HepG2 (cell line): ENCODE measurements around the gene ZNF511. TPM values are rescaled to one million over a fixed set of nuclear protein-coding genes. Genes with fewer than 3 reads are reported as not detected.

ENCODE experiments used
- ARID5B ChIP-seq: IDR thresholded peaks from 2 replicates; pipeline ENCODE4 v1.4.0; 2020; ENCODE audit warnings: mild to moderate bottlenecking, missing genetic modification reagents
- DRAP1 ChIP-seq: IDR thresholded peaks from 2 replicates; pipeline ENCODE4 v1.6.1; 2016; ENCODE audit warnings: missing genetic modification reagents, missing compliant biosample characterization
- HOXA3 ChIP-seq: sonication (generic); formaldehyde crosslinking; IDR thresholded peaks from 2 replicates; pipeline ENCODE4 v1.5.0; 2020; ENCODE audit warnings: missing genetic modification reagents
- MAFG ChIP-seq: sonication (generic); formaldehyde crosslinking; IDR thresholded peaks from 2 replicates; pipeline ENCODE4 v1.5.1; 2020; ENCODE audit warnings: mild to moderate bottlenecking, missing genetic modification reagents
- MNT ChIP-seq: fragments of 450-650 bp; IDR thresholded peaks from 2 replicates; pipeline ENCODE4 v1.6.1; 2016
- RXRA ChIP-seq: sonication (generic); formaldehyde crosslinking; IDR thresholded peaks from 2 replicates; pipeline ENCODE4 v1.5.1; 2020; ENCODE audit warnings: missing genetic modification reagents
- SOX13 ChIP-seq, 3 experiments: fragments of 450-650 bp in 1 of 3; sonication (generic) in 1 of 3; formaldehyde crosslinking in 1 of 3; IDR thresholded peaks in 2 of 3; conservative IDR thresholded peaks in 1 of 3; 2 replicates each; pipeline versions ENCODE4 v1.5.0 to v1.6.1; 2016 to 2020; ENCODE audit warnings: antibody characterized with exemption in 1 of 3, mild to moderate bottlenecking in 1 of 3, missing compliant biosample characterization in 1 of 3, missing genetic modification reagents in 1 of 3, moderate library complexity in 1 of 3
- SOX6 ChIP-seq, 2 experiments: fragments of 450-650 bp in 1 of 2; sonication (generic) in 1 of 2; formaldehyde crosslinking in 1 of 2; IDR thresholded peaks; 2 replicates each; pipeline versions ENCODE4 v1.4.0 to v1.6.1; 2017 to 2020; ENCODE audit warnings: antibody characterized with exemption in 1 of 2, mild to moderate bottlenecking in 1 of 2, missing genetic modification reagents in 1 of 2
- TCF7 ChIP-seq: sonication (generic); IDR thresholded peaks from 2 replicates; pipeline ENCODE4 v1.6.1; 2016; ENCODE audit warnings: antibody characterized with exemption, low read depth
- TCF7L2 ChIP-seq: IDR thresholded peaks from 2 replicates; pipeline ENCODE4 v1.6.1; 2011; ENCODE audit warnings: mild to moderate bottlenecking, low read depth, low read length, moderate library complexity
- TFDP1 ChIP-seq: IDR thresholded peaks from 2 replicates; pipeline ENCODE4 v1.6.1; 2016; ENCODE audit warnings: missing compliant biosample characterization, missing genetic modification reagents, borderline replicate concordance
- ZNF281 ChIP-seq: sonication (generic); formaldehyde crosslinking; IDR thresholded peaks from 2 replicates; pipeline ENCODE4 v1.4.0; 2020; ENCODE audit warnings: missing genetic modification reagents, borderline replicate concordance
- ZNF7 ChIP-seq: IDR thresholded peaks from 2 replicates; pipeline ENCODE4 v1.6.1; 2016; ENCODE audit warnings: missing biosample characterization, missing genetic modification reagents
- ZNF788 ChIP-seq: sonication (generic); formaldehyde crosslinking; IDR thresholded peaks from 2 replicates; pipeline ENCODE4 v1.5.0; 2020; ENCODE audit warnings: mild to moderate bottlenecking, missing genetic modification reagents, borderline replicate concordance
- polyA plus RNA-seq, 8 experiments: library from polyadenylated mRNA; depleted of rRNA in 3 of 8; stranded (reverse) in 7 of 8; unstranded in 1 of 8; fragments of >200 nt; fragmentation: Illumina TruSeq in 4 of 8; extraction: Trizol in 4 of 8; gene quantifications; 2 replicates each; pipeline versions ENCODE4 v1.2.1 to v1.2.3, GENCODE V29; 2011 to 2016; ENCODE audit warnings: low read depth in 4 of 8, missing spikeins in 1 of 8, mixed read lengths in 1 of 8; ENCODE audit not compliant: insufficient read depth in 1 of 8
- total RNA-seq, 5 experiments: library from RNA; depleted of rRNA; stranded (reverse); fragments of >200 nt; fragmentation: Illumina TruSeq; extraction: Trizol; gene quantifications; 2 replicates each; pipeline ENCODE4 v1.2.3, GENCODE V29; 2016; ENCODE audit warnings: low read depth in 1 of 5

ZNF511 gene
- total and polyA plus RNA-seq, 2 of the 13 experiments (the other 11 are each of a cell fraction or from before 2014, with no cell fraction given): 35.6 to 66.4 TPM

GRCh38 chr10:133277993-133278576 is 30.6 kb upstream of the ZNF511 start (continued):
- TF ChIP-seq ZNF281 (CRISPR knock-in tag) (no peak), ZNF7 (CRISPR knock-in tag) (peak; percentile 58; the same call in 1 of the 2 replicates), TCF7 (peak; percentile 65; the same call in 1 of the 2 replicates), SOX6 (IDR thresholded peaks at IDR 0.05) (no peak), SOX6 (CRISPR knock-in tag; IDR thresholded peaks at IDR 0.05) (peak; percentile 92), TCF7L2 (peak; percentile 45; the same call in 1 of the 2 replicates), ARID5B (CRISPR knock-in tag) (peak; percentile 32; the same call in 1 of the 2 replicates), MNT (no peak), TFDP1 (CRISPR knock-in tag) (peak; percentile 56; the same call in 1 of the 2 replicates), HOXA3 (CRISPR knock-in tag) (peak; percentile 9; the same call in 1 of the 2 replicates), ZNF788 (CRISPR knock-in tag) (peak; percentile 32; the same call in 1 of the 2 replicates), DRAP1 (no peak), RXRA (CRISPR knock-in tag) (peak; percentile 79), MAFG (no peak), SOX13 (IDR thresholded peaks at IDR 0.05) (peak; percentile 92), SOX13 (CRISPR knock-in tag; conservative IDR thresholded peaks at IDR 0.05 in 1 of 2, IDR thresholded peaks at IDR 0.05 in 1 of 2) (peak in 1 of 2 experiments; percentile 95; a peak in 2 of 4 replicates)
